GM13977 (cell line): ENCODE data around the gene DYNLT4.

Experiments used
- DNase-seq: peaks from one replicate; pipeline ENCODE4 v3.0.0; 2012; ENCODE audit warnings: low spot score
- in situ Hi-C: fragments of 300-500 bp; cut with MboI; formaldehyde crosslinking; loops from one replicate; pipeline ENCODE4 v1.12.0; 2022; ENCODE audit warnings: low sequenced_read_pairs, low pct_unique_long_range_greater_than_20kb, mixed read lengths, inconsistent platforms; ENCODE audit not compliant: unreplicated experiment
- TF ChIP-seq, protein P1 (sequence below): IDR thresholded peaks from 2 replicates; pipeline ENCODE4 v1.5.1; 2012; ENCODE audit warnings: mild to moderate bottlenecking, control low read depth; ENCODE audit not compliant: insufficient read depth; ENCODE audit errors: extremely low read depth, missing control alignments

The DYNLT4 gene

DNA sequence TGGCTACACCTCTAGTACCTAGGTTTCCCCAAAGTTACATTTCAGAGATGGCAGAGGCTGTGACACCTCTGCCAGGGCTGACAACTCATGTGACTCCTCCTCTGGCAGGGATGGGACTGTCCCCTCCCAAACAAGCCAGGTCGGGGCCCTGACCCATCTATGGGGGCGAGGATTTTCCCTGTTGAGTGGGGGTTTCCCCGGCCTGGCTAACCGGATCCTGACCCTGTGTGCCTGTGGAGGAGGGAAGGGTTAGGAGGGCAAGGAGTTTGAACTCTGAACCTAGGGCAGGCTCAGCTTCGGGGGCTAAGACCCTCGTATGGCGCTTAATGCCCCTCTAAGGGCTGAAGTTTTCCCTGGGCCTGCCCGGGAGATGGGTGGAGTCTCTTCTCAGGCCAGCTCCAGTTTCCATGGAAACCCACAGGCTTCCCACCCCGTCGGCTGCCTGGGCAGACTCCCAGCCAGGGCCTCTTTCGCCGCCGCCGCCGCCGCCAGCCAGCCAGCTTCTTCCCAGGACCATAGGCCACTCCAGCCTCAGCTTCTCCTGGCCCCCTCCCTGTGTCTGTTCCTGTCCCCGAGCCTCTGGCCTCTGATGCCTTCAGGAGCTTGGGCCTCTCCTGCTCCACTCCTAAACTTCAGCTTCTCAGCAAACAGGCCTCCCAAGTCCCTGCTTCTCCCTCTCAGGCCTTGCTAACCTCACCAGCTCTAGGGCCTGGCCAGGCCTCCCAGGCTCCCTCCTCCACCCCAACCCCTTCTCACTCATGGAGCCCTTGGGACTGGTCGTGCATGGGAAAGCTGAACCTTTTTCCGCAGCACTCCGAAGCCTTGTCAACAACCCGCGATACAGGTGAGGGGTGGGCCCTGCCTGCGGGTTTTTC, 1.1 kb upstream of the DYNLT4 start, which contains the start of gene BTBD19:
Gene BTBD19 (plus strand): TSS at position 461 of the 875 bp plus-strand sequence. CDS start 298 bp downstream, at position 759.
- DNase-seq = peak; percentile 78
- TF ChIP-seq, protein P1, sequence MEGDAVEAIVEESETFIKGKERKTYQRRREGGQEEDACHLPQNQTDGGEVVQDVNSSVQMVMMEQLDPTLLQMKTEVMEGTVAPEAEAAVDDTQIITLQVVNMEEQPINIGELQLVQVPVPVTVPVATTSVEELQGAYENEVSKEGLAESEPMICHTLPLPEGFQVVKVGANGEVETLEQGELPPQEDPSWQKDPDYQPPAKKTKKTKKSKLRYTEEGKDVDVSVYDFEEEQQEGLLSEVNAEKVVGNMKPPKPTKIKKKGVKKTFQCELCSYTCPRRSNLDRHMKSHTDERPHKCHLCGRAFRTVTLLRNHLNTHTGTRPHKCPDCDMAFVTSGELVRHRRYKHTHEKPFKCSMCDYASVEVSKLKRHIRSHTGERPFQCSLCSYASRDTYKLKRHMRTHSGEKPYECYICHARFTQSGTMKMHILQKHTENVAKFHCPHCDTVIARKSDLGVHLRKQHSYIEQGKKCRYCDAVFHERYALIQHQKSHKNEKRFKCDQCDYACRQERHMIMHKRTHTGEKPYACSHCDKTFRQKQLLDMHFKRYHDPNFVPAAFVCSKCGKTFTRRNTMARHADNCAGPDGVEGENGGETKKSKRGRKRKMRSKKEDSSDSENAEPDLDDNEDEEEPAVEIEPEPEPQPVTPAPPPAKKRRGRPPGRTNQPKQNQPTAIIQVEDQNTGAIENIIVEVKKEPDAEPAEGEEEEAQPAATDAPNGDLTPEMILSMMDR = no peak
- in situ Hi-C loops = no loop called here

DNA sequence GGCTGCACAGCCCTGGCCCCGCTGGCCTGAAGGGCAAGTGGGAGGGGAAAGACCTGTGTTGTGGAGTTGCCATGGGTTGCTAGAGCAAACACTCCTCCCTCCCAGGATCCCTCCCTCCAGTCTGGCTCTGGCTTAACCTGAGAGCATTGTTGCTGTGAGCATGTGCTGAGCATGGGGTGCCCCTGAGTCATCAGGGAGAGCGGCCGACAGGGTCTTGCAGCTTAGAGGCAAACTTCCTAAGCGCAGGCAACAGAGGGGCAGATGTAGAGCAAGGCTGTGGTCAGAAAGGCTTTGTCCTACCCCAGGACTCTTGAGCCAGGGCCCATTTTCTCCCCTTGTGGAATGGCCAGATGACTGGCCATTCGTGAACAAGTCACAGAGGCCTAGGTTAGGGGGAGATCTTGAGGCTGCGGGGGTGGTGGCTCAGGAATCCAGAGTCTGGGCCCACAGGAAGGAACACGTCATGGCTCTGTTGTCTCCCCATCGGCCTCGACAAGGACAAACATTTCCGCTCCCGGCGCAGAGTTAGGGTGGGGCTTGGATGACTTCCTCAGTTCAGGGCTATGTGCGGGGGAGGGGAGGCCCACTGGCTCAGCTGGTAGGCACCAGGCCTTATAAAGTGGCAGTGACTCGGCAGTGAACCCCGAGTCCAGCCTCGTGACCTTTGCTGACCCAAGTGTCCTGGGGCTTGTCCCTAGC, 362 bp upstream of the DYNLT4 start:
- TF ChIP-seq, protein P1 = no peak
- in situ Hi-C loops = no loop called here
- DNase-seq = peak; percentile 86

DNA sequence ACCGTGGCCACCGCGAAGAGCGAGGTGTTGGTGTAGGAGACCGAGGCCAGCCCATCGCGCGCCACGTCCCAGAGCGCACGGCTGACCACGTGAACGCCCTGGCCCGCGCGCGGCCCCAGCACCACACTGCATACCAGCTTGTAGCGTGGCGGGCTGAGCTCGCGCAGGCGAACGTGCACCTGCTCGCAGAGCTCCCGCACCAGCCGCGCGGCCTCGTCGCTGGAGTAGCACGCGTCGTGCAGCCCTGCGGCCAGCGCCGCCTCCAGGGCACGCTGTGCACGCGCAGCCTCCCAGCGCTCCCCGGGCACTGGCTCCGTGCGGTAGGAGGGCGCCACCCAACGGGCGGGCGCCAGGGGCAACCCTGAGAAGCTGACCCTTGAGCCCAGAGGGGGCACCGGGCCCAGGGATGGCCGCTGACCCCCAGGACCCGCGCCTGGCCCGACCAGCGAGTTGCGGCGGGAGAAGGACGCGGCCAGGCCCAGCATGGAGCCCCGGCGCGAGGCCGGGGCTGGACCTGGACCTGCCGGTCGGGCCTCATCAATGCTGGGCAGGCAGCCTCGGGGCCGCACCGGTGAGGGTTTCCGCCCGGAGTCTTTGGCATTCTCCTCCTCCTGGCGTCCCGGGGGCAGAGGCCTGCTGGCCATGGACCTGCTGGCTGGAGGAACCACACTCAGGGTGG, 987 bp downstream of the DYNLT4 start:
- no peak for DNase-seq
- TF ChIP-seq, protein P1 = no peak
- in situ Hi-C loops = no loop called here

GRCh38 chr1:44805311-44806024, 1.7 kb downstream of the DYNLT4 start:
- no peak for DNase-seq
- TF ChIP-seq, protein P1 = no peak
- in situ Hi-C loops = no loop called here

DNA sequence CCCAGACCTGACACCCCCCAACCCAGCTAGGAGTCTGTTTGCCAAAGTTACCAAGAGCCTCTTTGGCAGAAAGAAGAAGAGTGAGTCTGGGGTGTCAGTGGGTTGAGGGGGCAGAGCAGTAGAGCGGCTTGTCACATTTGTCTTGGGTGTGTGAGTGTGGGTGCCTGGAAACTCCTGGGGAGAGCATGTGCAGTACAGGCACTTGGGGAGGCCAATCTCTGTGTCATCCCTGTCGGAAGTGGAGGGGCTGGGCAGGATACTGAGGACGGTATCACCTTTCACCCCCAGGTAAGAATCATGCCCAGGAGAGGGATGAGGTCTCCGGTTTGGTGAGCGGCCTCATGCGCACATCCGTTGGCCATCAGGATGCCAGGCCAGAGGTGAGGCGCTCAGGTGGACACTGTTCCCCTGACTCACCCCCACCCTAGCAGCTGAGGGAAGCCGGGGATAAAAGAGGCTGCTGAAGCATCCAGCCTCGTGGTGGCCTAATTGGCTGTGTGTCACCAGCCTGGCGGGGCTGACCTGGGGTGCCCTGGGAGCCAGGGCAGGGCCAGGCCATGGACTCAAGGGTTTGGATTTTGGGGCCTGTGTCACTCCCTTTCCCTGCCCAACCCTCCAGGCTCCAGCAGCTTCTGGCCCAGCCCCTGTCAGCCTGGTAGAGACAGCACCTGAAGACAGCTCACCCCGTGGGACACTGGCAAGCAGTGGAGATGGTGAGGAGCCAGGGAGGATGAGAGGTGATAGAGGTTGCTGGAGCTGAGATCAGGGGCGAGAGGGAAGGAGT, 3.6 kb downstream of the DYNLT4 start:
- in situ Hi-C loops = no loop called here
- DNase-seq = no peak
- TF ChIP-seq, protein P1 = no peak

- in situ Hi-C loops = no loop called here
- TF ChIP-seq, protein P1 = no peak
- no peak for DNase-seq
These were observed 4.2 kb downstream of the DYNLT4 start for GRCh38 chr1:44803062-44803311.
